ENCODE data around the gene PDE6B. TPM values are rescaled to one million over a fixed set of nuclear protein-coding genes. Genes with fewer than 3 reads are reported as not detected.

Gene PDE6B
- 10 to 100 TPM in 1 of 2 donors, 1 to 10 TPM in 1; 8.4 to 16.6 TPM for total RNA-seq

- no peak for DNase-seq (ENCODE audit: low spot score in 2 of 2)
- Mint-ChIP-seq H3K36me3 (no peaks in the 10 kb centered on the region), H3K27ac (no peak within 1 kb of the TSS), H3K9me3 (no peaks in the 10 kb centered on the region)
- ATAC-seq, result no peak
Observed at GRCh38 chr4:624705-625590, at the start of gene PDE6B. PDE6B (plus strand) TSS chr4:625573; CDS start chr4:625627, 54 bp downstream.

GRCh38 chr4:576245-576821, 49.0 kb upstream of the PDE6B start, which contains the start of gene TMEM271:
TMEM271 (minus strand) TSS chr4:576295; CDS start chr4:576062, 233 bp downstream.
- Mint-ChIP-seq H3K36me3 (peaks cover 6 to 23% of the 10 kb centered on the region in 2 donors), H3K9me3 (no peaks in the 10 kb centered on the region), H3K27ac (peak within 1 kb of the TSS in 1 of 2 donors; percentile 72)
- ATAC-seq (no peak), DNase-seq (ENCODE audit: low spot score in 2 of 2) (no peak)

GRCh38 chr4:576991-577498, 48.3 kb upstream of the PDE6B start:
- H3K9me3 Mint-ChIP-seq, result no peaks in the 10 kb centered on the region

GRCh38 chr4:577499-578450, 47.6 kb upstream of the PDE6B start:
- Mint-ChIP-seq H3K27ac (no peak overlapping the region), H3K9me3 (no peaks in the 10 kb centered on the region), H3K36me3 (peaks cover 6 to 15% of the 10 kb centered on the region in 2 donors)
- peak in 1 of 2 donors; percentile 36 for DNase-seq (ENCODE audit: low spot score in 2 of 2)
- ATAC-seq, result peak in 1 of 2 donors; percentile 63

More at GRCh38 chr4:576991-577498, 48.3 kb upstream of the PDE6B start:
- H3K36me3 Mint-ChIP-seq, result peaks cover 6 to 19% of the 10 kb centered on the region in 2 donors
- peak in 1 of 2 donors; percentile 12 for ATAC-seq
- DNase-seq (ENCODE audit: low spot score in 2 of 2), result no peak
- H3K27ac Mint-ChIP-seq, result peak overlapping the region in 1 of 2 donors; percentile 72

- DNase-seq (ENCODE audit: low spot score in 2 of 2), result no peak
- H3K9me3 Mint-ChIP-seq, result peaks cover 0 to 4% of the 10 kb centered on the region in 2 donors
- ATAC-seq, result no peak
- no peak overlapping the region for H3K27ac Mint-ChIP-seq
- H3K36me3 Mint-ChIP-seq, result peaks cover 6 to 11% of the 10 kb centered on the region in 2 donors
Observed at GRCh38 chr4:578451-579443, 46.6 kb upstream of the PDE6B start.

GRCh38 chr4:579543-580175, 45.7 kb upstream of the PDE6B start:
- no peak overlapping the region for H3K27ac Mint-ChIP-seq
- peaks cover 0 to 10% of the 10 kb centered on the region in 2 donors for H3K9me3 Mint-ChIP-seq
- DNase-seq (ENCODE audit: low spot score in 2 of 2), result no peak
- ATAC-seq, result peak in 1 of 2 donors; percentile 33
- H3K36me3 Mint-ChIP-seq, result peaks cover 0 to 16% of the 10 kb centered on the region in 2 donors

GRCh38 chr4:581181-581580, 44.2 kb upstream of the PDE6B start:
- peaks cover 9 to 10% of the 10 kb centered on the region in 2 donors for H3K9me3 Mint-ChIP-seq
- ATAC-seq, result no peak
- H3K27ac Mint-ChIP-seq, result no peak overlapping the region
- DNase-seq (ENCODE audit: low spot score in 2 of 2), result no peak
- H3K36me3 Mint-ChIP-seq, result peaks cover 0 to 21% of the 10 kb centered on the region in 2 donors

GRCh38 chr4:581753-582361, 43.5 kb upstream of the PDE6B start:
- Mint-ChIP-seq H3K9me3 (peaks cover 10% of the 10 kb centered on the region in 2 donors), H3K36me3 (peaks cover 0 to 25% of the 10 kb centered on the region in 2 donors), H3K27ac (no peak overlapping the region)
- DNase-seq (ENCODE audit: low spot score in 2 of 2), result no peak
- no peak for ATAC-seq

GRCh38 chr4:583820-584219, 41.6 kb upstream of the PDE6B start:
- ATAC-seq, result no peak
- peaks cover 10 to 13% of the 10 kb centered on the region in 2 donors for H3K9me3 Mint-ChIP-seq
- no peak overlapping the region for H3K27ac Mint-ChIP-seq
- peaks cover 0 to 16% of the 10 kb centered on the region in 2 donors for H3K36me3 Mint-ChIP-seq
- no peak for DNase-seq (ENCODE audit: low spot score in 2 of 2)

- no peak for ATAC-seq
- no peak for DNase-seq (ENCODE audit: low spot score in 2 of 2)
- Mint-ChIP-seq H3K9me3 (peaks cover 10 to 13% of the 10 kb centered on the region in 2 donors), H3K36me3 (peaks cover 0 to 20% of the 10 kb centered on the region in 2 donors), H3K27ac (no peak overlapping the region)
Observed at GRCh38 chr4:587671-588350, 37.6 kb upstream of the PDE6B start.

- no peak for ATAC-seq
- Mint-ChIP-seq H3K9me3 (peaks cover 10 to 12% of the 10 kb centered on the region in 2 donors), H3K36me3 (peaks cover 0 to 20% of the 10 kb centered on the region in 2 donors), H3K27ac (no peak overlapping the region)
- DNase-seq (ENCODE audit: low spot score in 2 of 2), result no peak
Observed at GRCh38 chr4:588351-588849, 37.0 kb upstream of the PDE6B start.

GRCh38 chr4:589219-589963, 36.0 kb upstream of the PDE6B start:
- peaks cover 8 to 10% of the 10 kb centered on the region in 2 donors for H3K9me3 Mint-ChIP-seq
- H3K27ac Mint-ChIP-seq, result no peak overlapping the region
- peaks cover 0 to 14% of the 10 kb centered on the region in 2 donors for H3K36me3 Mint-ChIP-seq
- DNase-seq (ENCODE audit: low spot score in 2 of 2), result no peak
- ATAC-seq, result no peak

- DNase-seq (ENCODE audit: low spot score in 2 of 2) (no peak), ATAC-seq (no peak)
- no peak overlapping the region for H3K27ac Mint-ChIP-seq
- H3K9me3 Mint-ChIP-seq, result peaks cover 9 to 11% of the 10 kb centered on the region in 2 donors
- H3K36me3 Mint-ChIP-seq, result peaks cover 0 to 16% of the 10 kb centered on the region in 2 donors
Observed at GRCh38 chr4:590313-590841, 35.0 kb upstream of the PDE6B start.

All from activated naive CD4-positive, alpha-beta T cell treated with anti-CD3 and anti-CD28 coated beads, Interleukin-2, amount 50 U/mL, for 72 hours (primary cell).